ENCODE data around the gene BEND5.

- TF ChIP-seq POLR2A (IDR thresholded peaks at IDR 0.05), result no peak
- TF ChIP-seq CTCF (IDR thresholded peaks at IDR 0.05), result no peak
Measured at GRCh38 chr1:48744032-48744431, 32.7 kb downstream of the BEND5 start.
